OCI-LY1 (cell line): Measurements from ENCODE around the gene SURF2.

Experiments
- H2AFZ ChIP-seq: fragments of 200-600 bp; sonication (generic), shearing (Covaris generic); 2 replicates; pipeline ENCODE4 v1.6.0; 2014; ENCODE audit warnings: antibody characterized with exemption, mild to moderate bottlenecking, low read length
- H3F3A ChIP-seq: fragments of 200-600 bp; sonication (generic), shearing (Covaris generic); 2 replicates; pipeline ENCODE4 v1.6.0; 2014; ENCODE audit warnings: mild to moderate bottlenecking, antibody characterized with exemption, low read length, moderate library complexity; ENCODE audit not compliant: insufficient read depth
- H3K27ac ChIP-seq: fragments of 200-600 bp; sonication (generic); 2 replicates; pipeline ENCODE4 v1.5.1; 2014; ENCODE audit warnings: low read length, mixed run types, mild to moderate bottlenecking, low read depth; ENCODE audit not compliant: poor library complexity, severe bottlenecking
- H3K27me3 ChIP-seq: fragments of 200-600 bp; sonication (generic); 2 replicates; pipeline ENCODE4 v1.6.0; 2014; ENCODE audit warnings: antibody characterized with exemption, mild to moderate bottlenecking, low read length, moderate library complexity; ENCODE audit not compliant: insufficient read depth
- H3K36me3 ChIP-seq: fragments of 200-600 bp; sonication (generic); 2 replicates; pipeline ENCODE4 v1.6.1; 2014; ENCODE audit warnings: mild to moderate bottlenecking, antibody characterized with exemption, low read length, moderate library complexity, mixed read lengths; ENCODE audit not compliant: insufficient read depth
- H3K4me1 ChIP-seq: fragments of 200-600 bp; sonication (generic); 2 replicates; pipeline ENCODE4 v1.5.1; 2014; ENCODE audit warnings: mild to moderate bottlenecking, low read length, moderate library complexity; ENCODE audit not compliant: insufficient read depth, severe bottlenecking
- H3K4me2 ChIP-seq: fragments of 200-600 bp; sonication (generic), shearing (Covaris generic); 2 replicates; pipeline ENCODE4 v1.6.1; 2014; ENCODE audit warnings: low read length
- H3K4me3 ChIP-seq: fragments of 200-600 bp; sonication (generic); 2 replicates; pipeline ENCODE4 v1.5.1; 2014; ENCODE audit warnings: low read length, low read depth, mild to moderate bottlenecking, mixed read lengths; ENCODE audit not compliant: poor library complexity, severe bottlenecking
- H3K79me2 ChIP-seq: fragments of 200-600 bp; shearing (Covaris generic); 2 replicates; pipeline ENCODE4 v1.6.1; 2016; ENCODE audit warnings: mixed run types, low read length, mixed read lengths; ENCODE audit not compliant: insufficient read depth
- H3K9ac ChIP-seq: fragments of 200-600 bp; sonication (generic), shearing (Covaris generic); 2 replicates; pipeline ENCODE4 v1.6.1; 2014; ENCODE audit warnings: mild to moderate bottlenecking, low read length, mixed read lengths
- H3K9me2 ChIP-seq: fragments of 200-600 bp; sonication (generic), shearing (Covaris generic); 2 replicates; pipeline ENCODE4 v1.6.1; 2014; ENCODE audit warnings: low read depth, mild to moderate bottlenecking, low read length, mixed read lengths
- H3K9me3 ChIP-seq: fragments of 200-600 bp; shearing (Covaris generic); 2 replicates; pipeline ENCODE4 v1.6.1; 2014; ENCODE audit warnings: low read length, mixed read lengths
- H4K20me1 ChIP-seq: fragments of 200-600 bp; sonication (generic), shearing (Covaris generic); 2 replicates; pipeline ENCODE4 v1.6.0; 2016; ENCODE audit warnings: mild to moderate bottlenecking, low read length; ENCODE audit not compliant: insufficient read depth
- CTCF ChIP-seq: fragments of 200-600 bp; sonication (generic), shearing (Covaris generic); IDR thresholded peaks from 2 replicates; pipeline ENCODE4 v1.5.1; 2017; ENCODE audit warnings: mild to moderate bottlenecking, antibody characterized with exemption, low read length, moderate library complexity, mixed read lengths
- EZH2 ChIP-seq: fragments of 200-600 bp; sonication (generic), shearing (Covaris generic); IDR thresholded peaks from 2 replicates; pipeline ENCODE4 v1.8.0; 2017; ENCODE audit warnings: borderline replicate concordance, mixed run types, mild to moderate bottlenecking, antibody characterized with exemption, low read length, moderate library complexity, mixed read lengths

Gene SURF2

GRCh38 chr9:133351908-133352634 is 4.3 kb upstream of the SURF2 start:
- H3K4me3 ChIP-seq = no peak overlapping the region
- no peak overlapping the region for H3K9ac ChIP-seq
- peaks cover 36% of the 10 kb centered on the region for H3K4me1 ChIP-seq
- no peaks in the 10 kb centered on the region for H3K9me2 ChIP-seq
- peaks cover 13% of the 10 kb centered on the region for H3K79me2 ChIP-seq
- no peaks in the 10 kb centered on the region for H3K27me3 ChIP-seq
- H3K27ac ChIP-seq = peak overlapping the region; percentile 18
- H3F3A ChIP-seq = peaks cover 26% of the 10 kb centered on the region
- H2AFZ ChIP-seq = no peak overlapping the region
- TF ChIP-seq CTCF = peak; percentile 53
- no peak for TF ChIP-seq EZH2
- no peaks in the 10 kb centered on the region for H3K9me3 ChIP-seq
- H4K20me1 ChIP-seq = no peaks in the 10 kb centered on the region
- peaks cover 54% of the 10 kb centered on the region for H3K36me3 ChIP-seq
- H3K4me2 ChIP-seq = no peak overlapping the region

GRCh38 chr9:133352635-133353340 is 3.6 kb upstream of the SURF2 start:
- H4K20me1 ChIP-seq = no peaks in the 10 kb centered on the region
- H3K4me1 ChIP-seq = peaks cover 42% of the 10 kb centered on the region

GRCh38 chr9:133353548-133353947 is 2.8 kb upstream of the SURF2 start:
- H3K36me3 ChIP-seq = peaks cover 61% of the 10 kb centered on the region
- peaks cover 8% of the 10 kb centered on the region for H3K79me2 ChIP-seq
- H3K9me2 ChIP-seq = no peaks in the 10 kb centered on the region
- TF ChIP-seq EZH2 = no peak
- TF ChIP-seq CTCF = no peak
- H3K27ac ChIP-seq = no peak overlapping the region
- no peaks in the 10 kb centered on the region for H3K9me3 ChIP-seq
- no peaks in the 10 kb centered on the region for H4K20me1 ChIP-seq
- H3K4me3 ChIP-seq = no peak overlapping the region
- H3K4me1 ChIP-seq = peaks cover 47% of the 10 kb centered on the region
- no peak overlapping the region for H3K9ac ChIP-seq
- H2AFZ ChIP-seq = no peak overlapping the region
- H3F3A ChIP-seq = peaks cover 26% of the 10 kb centered on the region
- H3K27me3 ChIP-seq = no peaks in the 10 kb centered on the region
- no peak overlapping the region for H3K4me2 ChIP-seq

More at GRCh38 chr9:133352635-133353340, 3.6 kb upstream of the SURF2 start:
- Histone ChIP-seq H3K4me2 (no peak overlapping the region), H3K27ac (peak overlapping the region; percentile 18), H3F3A (peaks cover 26% of the 10 kb centered on the region), H3K36me3 (peaks cover 56% of the 10 kb centered on the region), H3K79me2 (peaks cover 13% of the 10 kb centered on the region), H3K27me3 (no peaks in the 10 kb centered on the region), H3K9me2 (no peaks in the 10 kb centered on the region), H3K4me3 (no peak overlapping the region), H2AFZ (no peak overlapping the region), H3K9me3 (no peaks in the 10 kb centered on the region), H3K9ac (no peak overlapping the region)
- no peak for TF ChIP-seq CTCF
- no peak for TF ChIP-seq EZH2
